Activated CD4-positive, alpha-beta T cell treated with anti-CD3 and anti-CD28 coated beads, Interleukin-2, amount 50 U/mL, for 4 hours (primary cell): ENCODE data around the gene MAP3K8.

Experiments
- DNase-seq, 2 experiments: peaks; one replicate each; pipeline ENCODE4 v3.0.0-alpha.2; 2020

The MAP3K8 gene

DNA sequence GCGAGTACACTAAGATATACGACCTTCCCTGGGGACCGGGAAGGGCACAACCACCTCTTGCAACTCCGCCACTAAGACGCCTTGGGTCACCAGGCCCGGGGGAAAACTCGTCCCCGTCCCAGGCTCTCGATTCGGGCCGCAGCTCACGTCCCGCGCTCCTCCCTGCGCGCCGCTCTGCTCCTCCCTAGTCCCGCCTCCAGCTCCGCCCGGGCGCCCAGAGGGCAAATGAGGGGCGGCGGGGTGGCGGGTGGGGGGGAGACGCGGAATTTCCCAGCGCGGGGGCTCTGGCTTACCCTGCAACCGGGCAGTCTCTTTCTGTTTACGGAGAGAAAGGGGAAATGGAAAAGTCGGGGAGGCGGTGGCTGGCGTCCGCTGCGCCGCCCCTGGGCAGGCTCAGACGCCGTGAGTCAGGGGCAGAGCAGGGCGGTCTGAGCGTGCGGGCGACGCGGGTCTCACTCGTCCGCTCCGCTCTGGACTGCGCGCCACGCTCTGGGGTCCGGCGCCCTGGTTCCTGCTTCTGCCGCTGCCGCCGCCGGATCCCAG lies at the start of gene MAP3K8:
Gene MAP3K8 (plus strand): TSS at position 455 of the 543 bp plus-strand sequence. CDS start 4,755 bp downstream, outside the sequence.
- DNase-seq, result peak; percentile 83 to 86

DNA sequence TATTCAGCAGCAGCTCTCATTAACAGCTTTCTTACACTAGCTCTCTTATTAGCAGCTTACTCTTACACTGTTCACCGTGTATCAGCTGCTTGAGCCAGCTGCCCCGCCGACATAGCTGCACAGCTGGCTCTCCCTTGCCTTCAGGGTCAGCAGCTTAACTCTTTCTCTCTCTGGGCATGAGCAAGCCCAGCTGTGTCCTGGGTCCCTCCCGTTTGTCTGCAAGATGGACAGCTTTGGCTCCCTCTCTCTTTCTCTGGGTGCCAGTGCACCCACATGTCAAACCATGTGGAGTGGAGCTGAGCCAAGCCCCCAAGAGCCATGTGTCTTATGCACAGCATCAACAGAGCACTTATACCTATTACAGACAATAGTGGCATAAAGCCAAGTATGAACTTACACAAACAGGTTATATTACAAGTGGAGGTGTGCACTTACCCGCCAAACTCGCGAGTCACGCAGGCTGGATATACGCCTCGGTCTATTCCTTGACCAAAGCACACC lies 49.2 kb upstream of the MAP3K8 start:
- no peak for DNase-seq

DNA sequence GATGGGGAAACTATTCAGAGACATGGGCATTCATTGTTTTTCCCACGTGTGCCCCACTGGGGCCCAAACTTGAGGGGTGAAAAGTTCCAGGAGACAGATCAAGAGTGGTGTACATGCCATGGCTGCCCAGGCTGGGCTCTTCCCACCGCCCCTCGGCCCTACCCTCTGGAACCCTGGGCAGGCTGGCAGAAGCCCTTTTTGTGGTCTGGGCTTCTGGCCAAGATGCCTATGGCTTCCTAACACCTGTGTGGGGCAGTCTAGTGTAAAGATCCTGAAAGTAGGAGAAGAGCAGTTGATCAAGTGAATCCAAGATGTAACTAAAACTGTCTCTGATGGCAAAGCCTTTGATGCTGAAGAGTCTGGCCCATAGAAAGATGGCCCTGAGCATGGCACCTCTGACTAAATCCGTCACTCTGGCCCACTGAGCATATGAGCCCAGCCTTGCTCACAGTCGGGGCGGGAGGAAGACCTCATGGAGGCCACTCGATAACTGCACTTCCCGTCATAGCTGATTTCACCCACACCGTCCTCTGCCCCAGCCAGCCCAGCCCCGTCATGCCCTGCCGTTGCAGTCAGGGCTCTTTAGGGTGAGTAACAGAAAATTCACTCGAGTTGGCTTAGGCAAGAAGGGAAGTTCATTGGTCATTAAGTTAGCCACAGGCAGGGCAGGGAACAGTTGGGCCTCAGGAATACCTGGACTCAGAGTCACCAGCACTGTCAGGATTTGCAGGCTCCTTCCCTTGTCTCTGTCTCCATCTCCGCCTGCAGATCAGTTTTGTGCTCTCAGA lies 47.0 kb upstream of the MAP3K8 start:
- no peak for DNase-seq

DNA sequence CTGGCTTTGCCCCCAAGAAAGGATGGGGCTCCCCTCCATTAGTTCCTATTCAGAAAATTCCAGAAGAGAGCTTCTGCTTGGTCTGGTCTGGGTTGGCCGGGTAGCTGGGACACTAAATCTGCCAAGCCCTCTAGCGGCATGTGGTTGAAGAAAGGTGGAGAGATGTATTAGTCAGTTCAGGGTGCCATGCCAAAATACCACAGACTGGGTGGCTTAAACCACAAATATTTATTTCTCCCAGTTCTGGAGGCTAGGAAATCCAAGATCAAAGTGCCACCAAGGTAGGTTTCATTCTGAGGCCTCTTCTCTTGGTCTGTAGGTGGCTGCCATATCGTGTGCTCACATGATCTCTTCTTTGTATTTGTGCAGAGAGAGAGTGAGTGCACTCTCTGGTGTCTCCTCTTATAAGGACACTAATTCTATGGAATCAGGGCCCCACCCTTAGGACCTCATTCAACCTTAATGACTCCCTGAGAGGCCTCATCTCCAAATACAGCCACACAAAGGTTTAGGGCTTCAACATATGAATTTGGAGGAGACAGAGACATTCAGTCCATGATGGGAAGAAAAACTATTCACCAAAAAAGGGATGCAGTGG lies 46.2 kb upstream of the MAP3K8 start:
- DNase-seq, result no peak

DNA sequence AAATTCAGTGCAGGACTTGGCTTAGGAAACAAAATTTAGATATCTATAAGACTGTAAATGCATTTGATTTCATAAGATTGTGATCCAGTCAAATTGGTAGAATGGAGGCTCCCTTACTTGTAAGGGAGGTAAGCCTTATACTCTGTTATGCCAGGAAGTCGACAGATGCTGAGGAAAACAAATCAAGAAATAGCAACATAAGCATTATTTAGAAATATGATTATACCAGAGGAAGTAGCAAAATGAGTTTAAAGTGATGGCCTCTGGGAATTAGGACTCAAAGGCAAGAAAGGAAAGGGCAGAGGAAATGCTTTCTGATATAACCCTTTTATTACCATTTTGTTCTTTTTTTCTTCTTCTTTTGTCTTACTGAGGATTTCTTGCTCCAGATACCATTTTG lies 44.4 kb upstream of the MAP3K8 start:
- no peak for DNase-seq

DNA sequence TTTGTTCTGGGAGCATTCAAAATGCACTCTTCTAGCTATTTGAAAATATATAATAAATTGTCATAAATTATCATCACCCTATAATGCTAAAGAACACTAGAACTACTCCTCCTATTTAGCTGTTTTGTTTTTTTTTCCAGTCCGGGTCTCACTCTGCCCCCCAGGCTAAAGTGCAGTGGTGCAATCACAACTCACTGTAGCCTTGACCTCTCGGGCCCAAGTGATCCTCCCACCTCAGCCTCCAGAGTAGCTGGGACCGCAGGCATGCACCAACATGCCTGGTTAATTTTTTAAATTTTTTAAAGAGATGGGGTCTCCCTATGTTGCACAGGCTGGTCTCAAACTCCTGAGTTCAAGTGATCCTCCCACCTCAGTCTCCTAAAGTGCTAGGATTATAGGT lies 43.8 kb upstream of the MAP3K8 start:
- no peak for DNase-seq

DNA sequence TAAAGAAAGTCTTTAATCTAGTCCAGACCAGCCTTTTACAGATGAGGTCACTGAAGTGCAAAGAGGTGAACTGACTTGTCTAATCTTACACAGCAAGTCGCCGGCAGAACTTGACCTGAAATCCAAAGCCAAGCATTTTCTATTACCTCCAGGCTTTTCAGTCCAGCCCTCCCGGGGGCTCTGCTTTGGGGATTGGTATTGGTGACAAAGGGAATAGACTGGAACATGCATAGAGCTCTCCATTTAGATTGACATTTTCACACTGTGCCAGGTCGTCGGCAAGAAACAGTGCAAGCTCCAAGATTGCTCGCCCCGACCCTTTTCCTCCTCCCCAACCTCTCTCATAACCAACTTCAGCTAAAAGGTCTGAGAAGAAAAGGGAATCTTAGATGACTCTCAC lies 42.7 kb upstream of the MAP3K8 start:
- no peak for DNase-seq

DNA sequence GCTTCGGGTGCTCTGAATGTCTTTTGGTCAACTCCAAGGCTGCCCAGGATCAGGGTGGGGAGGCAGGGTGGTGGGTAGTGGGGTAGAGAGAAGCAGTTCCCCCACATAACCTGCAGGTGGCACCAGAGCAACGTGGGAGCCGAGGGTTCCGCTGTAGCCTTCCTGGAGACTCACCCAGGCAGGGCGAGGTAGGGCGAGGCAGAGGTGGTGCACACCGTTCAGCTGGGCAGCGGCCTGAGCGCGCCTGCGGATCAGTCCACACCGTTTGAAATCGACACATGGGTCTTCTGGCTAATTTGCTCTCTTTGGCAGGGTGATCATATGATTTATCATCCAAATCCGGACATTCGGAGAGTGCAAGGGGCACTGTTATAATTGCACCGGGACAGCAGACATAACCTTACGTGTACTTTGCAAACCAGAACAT lies 41.4 kb upstream of the MAP3K8 start:
- DNase-seq, result peak; percentile 69 to 72

DNA sequence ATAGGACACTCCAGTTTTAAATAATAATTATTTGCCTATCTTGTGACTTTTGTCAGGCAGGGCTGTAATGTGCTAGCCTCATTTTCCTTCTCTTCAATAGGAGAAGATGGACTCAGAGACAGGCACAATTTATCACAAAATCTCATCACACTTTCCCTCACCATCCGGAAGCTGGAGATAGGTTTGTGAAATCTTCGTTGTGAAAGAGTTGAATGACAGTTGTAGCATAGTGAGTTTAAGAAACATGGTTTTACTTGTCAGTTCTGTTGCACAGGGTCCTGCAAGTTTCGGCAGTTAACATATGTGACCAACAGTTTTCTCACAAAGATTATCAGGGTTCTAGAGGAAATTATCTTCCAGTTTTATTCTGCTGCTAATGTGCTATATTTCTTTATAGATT lies 37.7 kb upstream of the MAP3K8 start:
- DNase-seq, result no peak

DNA sequence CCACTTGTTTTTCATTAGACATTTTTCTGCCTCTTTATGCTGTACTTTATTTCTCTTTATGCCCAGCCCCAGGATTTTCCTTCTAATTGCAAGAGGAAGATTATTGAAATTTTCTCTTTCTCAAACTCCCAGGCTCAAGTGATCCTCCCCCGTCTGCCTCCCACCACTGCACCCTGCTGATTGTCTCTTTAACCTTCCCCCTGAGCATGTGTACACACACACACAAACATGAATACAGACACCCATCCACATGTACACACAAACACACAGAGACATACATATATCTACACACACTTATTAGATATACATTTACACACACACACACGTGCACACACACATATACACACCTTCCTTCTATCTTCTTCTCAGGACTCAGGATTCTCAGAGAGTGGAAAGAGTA lies 37.3 kb upstream of the MAP3K8 start:
- DNase-seq, result no peak

DNA sequence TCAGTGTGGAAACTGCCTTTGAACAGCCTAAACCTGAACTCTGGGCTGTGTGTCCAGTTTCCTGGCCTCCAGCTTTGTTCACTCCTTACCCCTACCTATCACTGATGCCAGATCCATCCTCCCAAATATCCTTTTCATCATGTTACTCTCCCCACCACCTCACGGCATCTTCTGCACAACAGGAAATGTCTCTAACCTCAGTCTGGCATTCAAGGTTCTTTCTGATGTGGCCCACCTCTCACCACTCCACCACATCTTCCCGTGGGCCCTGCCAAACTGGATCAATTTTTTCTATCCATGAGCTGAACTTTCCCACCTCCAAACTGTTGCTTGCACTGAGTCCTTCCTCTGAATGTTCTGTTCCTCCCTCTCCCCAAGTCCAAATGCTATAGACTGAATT lies 35.8 kb upstream of the MAP3K8 start:
- no peak for DNase-seq

DNA sequence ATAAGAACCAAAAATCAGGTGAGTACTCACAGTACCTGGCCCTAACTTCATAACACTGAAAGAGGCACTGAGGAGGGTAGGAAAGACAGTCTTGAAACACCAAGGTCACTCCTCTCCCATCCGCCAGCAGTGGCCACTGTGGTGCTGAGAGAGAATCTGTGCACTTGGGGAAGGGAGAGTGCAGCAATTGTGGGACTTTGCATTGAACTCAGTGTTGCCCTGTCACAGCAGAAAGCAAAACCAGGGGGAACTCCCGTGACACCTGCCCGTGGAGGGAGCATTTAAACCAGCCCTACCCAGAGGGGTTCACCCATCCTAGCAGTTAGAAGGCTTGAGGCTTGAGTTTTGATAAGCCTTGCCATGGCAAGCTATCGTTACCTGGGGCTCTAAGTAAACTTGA lies 35.2 kb upstream of the MAP3K8 start:
- no peak for DNase-seq

DNA sequence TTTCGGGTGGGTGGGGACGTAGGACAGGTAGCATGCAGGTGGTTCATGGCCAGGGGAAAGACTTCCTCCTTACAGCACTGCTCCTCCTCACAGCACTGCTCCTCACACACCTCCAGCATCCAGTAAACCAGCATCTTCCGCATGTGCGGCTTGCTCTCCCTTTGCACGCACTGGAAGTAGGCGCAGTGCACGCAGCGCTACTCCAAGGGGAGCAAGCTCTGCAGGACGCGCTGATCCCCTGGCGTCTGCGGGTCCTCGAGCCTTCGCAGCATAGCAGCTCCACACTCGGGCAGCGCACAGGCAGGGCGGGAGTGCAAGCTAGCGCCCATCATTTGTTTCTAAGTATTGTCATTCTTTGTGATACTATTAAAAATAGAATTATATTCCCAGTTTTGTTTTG lies 30.5 kb upstream of the MAP3K8 start:
- no peak for DNase-seq

DNA sequence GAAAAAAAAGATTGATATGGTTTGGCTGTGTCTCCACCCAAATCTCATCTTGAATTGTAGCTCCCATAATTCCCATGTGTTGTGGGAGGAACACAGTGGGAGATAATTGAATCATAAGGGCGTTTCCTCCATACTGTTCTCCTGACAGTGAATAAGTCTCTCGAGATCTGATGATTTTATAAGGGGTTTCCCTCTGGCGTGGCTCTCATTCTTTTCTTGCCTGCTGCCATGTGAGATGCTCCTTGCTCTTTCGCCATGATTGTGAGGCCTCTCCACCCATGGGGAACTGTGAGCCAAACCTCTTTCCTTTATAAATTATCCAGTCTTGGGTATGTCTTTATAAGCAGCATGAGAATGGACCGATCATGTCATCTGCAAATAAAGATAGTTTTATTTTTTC lies 29.4 kb upstream of the MAP3K8 start:
- DNase-seq, result no peak

DNA sequence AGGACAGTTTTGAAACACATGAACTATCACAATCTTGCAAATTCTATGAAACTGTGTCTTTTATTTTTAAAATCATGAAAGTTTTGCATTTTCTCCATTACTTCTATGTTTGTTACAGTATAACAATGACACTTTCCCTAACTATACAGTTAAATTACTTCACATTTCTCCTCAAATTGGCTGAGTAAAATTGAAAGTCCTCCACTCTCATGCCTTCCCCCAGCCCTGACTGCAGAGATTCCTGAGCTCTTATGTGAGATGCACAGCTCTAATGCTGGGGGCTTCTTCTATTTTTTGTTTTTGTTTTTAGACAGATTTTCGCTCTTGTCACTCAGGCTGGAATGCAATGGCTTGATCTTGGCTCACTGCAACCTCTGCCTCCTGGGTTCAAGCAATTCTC lies 22.7 kb upstream of the MAP3K8 start:
- DNase-seq, result no peak

DNA sequence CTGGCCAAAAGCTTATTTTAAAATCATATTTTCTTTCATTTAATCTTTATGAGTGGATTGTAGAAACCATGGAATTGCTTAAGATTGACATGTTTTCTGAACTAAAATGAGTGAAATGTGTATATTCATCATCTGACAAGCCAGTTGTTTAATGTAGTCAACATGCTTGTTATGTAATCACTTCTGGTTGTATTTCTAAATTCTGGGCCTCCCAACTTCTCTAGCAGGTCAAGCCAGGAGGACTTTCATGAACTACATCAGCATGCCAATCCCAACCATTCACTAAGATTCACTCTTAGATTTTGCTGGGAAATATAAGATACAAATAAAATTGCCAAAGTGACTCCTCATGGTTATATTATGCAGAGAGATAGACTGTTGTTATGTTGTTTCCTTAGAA lies 21.1 kb upstream of the MAP3K8 start:
- no peak for DNase-seq

DNA sequence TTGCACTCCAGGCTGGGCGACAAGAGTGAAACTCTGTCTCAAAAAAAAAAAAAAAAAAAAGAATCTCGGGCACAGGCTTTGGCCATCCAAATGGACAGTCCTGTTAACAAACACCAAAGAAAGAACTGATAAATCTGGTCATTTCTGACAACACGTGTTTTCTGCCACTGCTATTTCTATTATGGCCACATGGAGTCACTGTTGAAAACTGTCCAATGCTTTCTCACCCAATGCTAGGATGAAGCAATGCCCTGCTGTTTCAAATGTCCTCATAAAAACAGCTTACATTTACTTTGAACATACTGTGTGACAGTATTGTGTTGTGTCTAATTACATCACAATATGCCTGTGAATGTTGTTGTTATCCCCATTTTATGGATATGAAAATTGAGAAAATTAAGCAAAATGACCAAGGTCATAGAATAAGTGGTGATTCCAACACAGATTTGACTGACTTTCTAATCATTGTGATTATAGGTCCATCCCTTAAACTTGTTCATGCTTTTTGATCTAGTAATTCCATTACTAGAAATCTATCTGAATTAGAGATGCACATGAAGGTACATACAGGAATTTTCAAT lies 19.9 kb upstream of the MAP3K8 start:
- DNase-seq, result no peak

DNA sequence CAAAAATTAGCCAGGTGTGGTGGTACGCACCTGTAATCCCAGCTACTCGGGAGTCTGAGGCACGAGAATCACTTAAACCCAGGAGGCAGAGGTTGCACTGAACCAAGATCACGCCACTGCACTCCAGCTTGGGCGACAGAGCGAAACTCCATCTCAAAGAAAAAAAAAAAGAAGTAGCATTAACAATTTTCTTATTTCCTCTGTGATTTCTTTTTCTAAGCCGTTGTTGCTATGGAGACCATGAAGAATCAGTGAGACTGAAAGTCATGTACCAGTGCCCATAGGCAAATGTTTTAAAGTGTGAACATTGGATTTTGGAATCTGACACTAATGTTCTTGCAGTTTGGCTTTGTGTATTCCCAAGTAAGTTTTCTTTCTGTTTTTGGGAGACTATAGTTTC lies 18.4 kb upstream of the MAP3K8 start:
- no peak for DNase-seq

DNA sequence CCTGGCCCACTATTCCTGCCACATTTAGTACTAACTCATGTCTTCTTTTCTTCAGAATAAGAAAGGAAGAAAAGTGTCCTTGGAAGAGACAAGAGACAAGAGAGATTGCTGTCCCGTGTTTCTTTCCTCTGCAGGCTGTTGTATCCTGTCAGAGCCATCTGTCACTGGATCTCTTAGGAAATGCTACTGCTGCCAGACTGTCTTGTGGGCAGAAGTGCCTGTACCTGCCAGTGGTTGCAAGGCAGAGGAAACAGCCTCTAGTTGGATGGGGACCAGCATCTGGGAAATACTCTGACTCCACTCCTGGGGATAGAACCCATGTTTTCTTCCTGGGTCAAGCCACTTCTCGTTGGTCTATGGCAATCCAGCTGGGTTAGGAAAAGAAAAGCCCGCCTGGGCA lies 16.7 kb upstream of the MAP3K8 start:
- no peak for DNase-seq

DNA sequence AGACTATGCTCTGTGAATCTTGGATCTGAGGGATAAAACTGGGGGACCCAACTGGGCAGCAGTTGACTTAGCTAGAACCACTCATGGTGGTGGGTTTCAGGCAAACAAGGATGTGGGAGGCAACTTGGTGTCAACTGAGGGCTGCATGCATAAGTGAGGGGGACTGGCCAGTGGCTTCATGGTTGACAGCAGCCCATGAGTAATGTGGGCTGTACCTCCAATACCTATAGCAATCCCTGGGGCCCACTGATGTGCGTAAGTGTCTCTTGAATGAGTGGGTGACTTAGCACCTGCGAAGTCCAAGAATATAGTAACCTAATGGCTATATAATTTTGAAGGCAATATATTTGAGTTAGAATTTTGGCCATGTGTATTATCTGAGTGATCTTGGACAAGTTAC lies 13.7 kb upstream of the MAP3K8 start:
- DNase-seq, result no peak

DNA sequence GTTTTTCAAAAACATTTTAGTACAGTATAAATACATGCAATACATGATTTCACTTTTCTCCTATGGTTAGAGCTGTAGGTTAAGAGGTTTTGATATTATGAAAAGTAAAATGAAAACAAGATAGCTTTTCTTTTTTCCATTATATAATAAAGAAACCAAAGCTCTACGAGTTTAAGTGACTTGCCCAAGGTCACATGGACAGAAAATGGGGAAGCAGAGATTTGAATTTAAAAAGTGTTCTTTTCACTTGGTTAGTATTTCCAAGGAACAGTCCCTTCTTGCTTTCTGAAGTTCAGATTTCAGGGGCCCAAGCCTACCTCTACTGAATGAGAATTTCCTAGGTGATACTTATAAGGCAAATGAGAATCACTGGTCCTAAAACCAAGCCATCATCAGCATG lies 13.2 kb upstream of the MAP3K8 start:
- no peak for DNase-seq

DNA sequence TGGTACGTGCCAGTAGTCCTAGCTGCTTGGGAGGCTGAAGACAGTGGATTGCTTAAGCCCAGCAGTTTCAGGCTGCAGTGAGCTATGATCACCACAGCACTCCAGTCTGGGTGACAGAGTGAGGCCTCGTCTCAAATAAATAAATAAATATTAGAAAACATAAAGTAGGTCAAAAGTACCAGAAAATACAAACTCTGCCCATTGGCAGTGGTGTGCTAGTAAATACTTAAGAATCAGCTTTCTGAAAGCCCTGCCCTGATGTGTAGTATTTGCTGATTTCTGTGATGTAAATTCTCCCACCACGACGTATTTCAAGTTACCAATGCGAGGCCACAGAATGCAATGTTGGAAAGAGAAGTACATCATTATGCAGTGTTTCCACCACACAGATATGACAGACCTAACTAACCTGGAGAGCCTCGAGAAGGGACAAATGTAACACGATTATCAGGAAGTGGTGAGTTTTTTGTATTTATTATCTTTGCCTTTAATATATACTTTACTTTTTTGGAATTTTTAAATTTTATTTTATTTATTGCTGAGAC lies 11.8 kb upstream of the MAP3K8 start:
- DNase-seq, result no peak

DNA sequence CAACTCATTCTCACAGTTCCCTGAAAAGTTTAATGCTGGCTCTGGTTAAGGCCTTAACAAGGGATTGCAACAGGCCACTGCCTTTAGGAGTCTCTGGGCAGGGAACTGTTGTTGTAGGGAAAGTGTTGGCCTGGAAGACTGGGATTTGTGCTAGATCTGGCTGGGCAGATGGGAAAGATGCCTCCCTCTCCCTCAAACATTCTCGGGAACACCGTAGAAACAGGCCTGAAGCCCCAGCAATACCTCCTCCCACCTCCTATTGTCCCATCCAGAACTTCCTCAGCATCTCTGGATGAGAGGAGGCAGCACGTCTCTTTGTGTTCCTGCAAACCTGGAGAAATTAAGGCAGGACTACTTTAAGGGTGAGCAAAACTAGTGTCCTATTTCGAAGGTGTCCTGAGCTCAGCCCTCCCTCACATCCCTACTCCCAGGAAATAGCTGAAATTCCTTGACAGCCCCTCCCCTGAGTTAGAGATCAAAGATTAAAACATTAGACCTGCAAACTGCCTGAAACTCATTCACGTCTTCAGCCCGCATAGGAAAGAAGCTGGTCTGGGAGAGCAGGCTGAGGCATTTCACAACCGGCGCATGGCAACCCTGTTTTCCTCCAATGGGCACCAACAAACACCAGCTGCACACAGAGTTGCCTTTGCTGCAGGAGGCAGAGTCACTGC lies 10.9 kb upstream of the MAP3K8 start:
- DNase-seq, result no peak
